HG02885 (cell line): Measurements from ENCODE around the gene AOC2.

Source experiments
- ATAC-seq: cut with Tn5 transposase; IDR thresholded peaks from one replicate; pipeline ENCODE4 v1.9.1; 2021; ENCODE audit warnings: mild to moderate bottlenecking; ENCODE audit not compliant: unreplicated experiment, poor library complexity

Gene AOC2

DNA sequence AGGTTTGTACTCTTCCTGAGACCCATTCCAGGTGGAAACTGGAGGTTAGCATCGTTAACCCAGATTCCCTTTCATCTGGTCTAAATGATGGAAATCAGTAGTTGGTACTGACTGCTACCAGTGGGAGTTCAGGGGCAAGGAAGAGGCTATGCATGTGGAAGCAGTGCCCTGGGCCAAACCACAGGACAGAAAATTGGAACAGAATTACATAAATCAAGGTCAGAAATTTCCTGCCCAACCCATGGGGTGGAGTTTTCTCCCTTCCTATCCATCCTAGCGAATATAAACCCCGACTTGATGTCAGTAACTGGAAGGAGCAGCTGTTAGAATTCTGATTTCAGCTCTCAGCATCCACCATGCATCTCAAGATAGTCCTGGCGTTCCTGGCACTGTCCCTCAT is at the start of gene AOC2:
TSS of gene AOC2 (plus strand) at position 310 of the 400 bp plus-strand sequence. CDS start at position 357, 47 bp downstream.
- no peak for ATAC-seq

DNA sequence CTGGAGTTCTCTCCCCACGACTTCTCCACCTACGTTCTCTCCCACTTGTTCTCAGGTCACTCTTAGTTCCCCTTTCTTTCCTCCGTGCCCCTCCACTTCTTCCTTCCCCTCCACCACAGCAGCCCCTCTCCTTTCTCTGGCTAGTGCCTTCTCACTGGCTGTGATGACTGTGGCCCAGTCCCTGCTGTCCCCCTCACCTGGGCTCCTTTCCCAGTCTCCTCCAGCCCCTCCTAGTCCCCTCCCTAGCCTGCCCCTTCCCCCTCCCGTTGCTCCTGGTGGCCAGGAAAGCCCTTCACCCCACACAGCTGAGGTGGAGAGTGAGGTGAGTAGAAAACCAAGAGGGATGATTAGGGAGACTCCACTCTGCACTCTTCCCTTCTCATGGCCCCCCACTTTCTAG is 49.3 kb upstream of the AOC2 start:
- no peak for ATAC-seq

GRCh38 chr17:42795465-42795864 is 48.9 kb upstream of the AOC2 start:
- no peak for ATAC-seq

GRCh38 chr17:42796066-42796758 is 48.2 kb upstream of the AOC2 start:
- no peak for ATAC-seq

DNA sequence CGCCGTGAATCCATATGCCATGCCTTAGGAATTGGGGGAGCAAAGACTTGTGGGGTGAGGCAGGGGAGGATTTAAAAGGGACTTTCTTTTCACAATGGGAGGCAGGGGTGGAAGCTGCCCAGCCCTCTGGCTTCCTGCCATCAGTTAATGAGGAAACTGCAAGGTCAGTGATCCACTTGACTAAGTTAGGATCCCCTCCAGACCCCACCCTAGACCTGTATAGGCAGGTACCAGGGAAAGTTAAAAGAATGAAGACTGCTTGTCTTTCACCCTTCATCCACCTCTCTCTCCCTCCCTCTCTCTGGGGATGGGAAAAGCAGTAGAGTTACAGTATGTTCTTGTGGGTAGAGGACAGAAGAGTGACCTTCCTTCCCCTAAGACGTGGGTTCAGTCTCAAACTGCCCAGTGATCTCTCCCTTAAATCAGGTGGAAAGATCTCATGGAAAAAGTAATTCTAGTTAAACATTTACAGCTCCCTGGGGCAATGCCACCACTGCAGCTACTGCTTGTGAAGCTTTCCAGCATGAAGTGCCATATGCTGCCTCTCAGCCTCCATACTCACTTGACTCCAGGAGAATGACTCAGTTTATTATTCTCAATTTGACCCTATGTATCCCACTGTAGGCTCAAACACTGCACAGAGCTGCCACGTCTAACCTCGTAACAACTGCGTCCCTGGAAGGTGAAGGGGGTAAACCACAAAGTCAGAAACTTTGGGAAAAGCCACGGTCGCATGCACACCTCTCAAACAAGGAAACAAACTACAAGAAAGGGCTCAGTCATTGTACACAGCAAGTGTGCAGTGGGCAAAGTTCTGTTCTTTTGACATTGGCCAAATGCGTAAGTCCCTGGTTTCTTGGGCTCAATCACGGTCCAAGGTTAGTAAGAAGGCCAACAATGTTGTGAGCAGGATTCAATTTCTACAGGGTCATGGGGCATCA is 47.0 kb upstream of the AOC2 start:
- no peak for ATAC-seq

DNA sequence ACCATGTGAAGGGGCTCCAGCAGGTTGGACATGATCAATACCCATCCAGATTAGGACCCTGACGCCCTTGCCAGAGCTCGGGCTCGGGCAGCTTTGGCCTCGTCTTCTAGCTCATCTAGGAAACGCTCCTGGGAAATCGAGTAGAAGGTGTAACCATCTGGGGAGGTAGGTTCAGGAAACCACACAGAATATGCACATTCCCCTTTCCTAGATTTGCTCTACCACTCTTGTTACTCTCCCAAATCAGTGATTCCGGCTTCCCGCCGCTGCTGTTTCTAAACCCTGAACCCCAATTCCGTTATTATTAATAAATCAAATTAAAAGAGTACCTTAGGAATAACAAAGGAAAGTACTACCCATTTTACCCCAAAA is 46.4 kb upstream of the AOC2 start:
- ATAC-seq, result no peak

GRCh38 chr17:42798383-42799380 is 45.7 kb upstream of the AOC2 start, which contains the start of the genes CNTD1 and COA3:
TSS of gene CNTD1 (plus strand) at chr17:42798861. CDS start at chr17:42799068, 207 bp downstream.
TSS of gene COA3 (minus strand) at chr17:42798704. CDS start at chr17:42798681, 23 bp downstream.
- peak; percentile 85 for ATAC-seq

- no peak for ATAC-seq
These were observed 41.1 kb upstream of the AOC2 start for GRCh38 chr17:42803074-42803883.

DNA sequence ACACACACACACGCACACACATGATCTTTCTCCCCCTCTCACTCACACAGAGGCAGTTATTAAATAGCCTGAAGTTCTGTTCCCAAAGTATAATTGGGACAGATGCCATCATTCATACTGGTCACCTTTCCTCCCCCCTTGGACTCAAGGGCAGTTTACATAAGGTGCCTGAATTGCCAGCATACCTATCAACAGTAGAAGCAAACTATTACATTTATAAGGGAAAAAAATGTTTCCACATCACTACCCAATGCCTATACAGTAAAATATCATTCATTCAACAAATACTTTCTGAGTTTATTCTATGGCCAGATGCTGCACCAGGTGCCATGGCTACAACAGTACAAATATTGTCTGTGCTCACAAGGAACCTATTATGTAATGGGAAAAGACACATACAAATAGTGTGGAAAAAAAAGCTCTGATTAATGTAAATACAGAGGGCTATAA is 39.4 kb upstream of the AOC2 start:
- ATAC-seq, result no peak

DNA sequence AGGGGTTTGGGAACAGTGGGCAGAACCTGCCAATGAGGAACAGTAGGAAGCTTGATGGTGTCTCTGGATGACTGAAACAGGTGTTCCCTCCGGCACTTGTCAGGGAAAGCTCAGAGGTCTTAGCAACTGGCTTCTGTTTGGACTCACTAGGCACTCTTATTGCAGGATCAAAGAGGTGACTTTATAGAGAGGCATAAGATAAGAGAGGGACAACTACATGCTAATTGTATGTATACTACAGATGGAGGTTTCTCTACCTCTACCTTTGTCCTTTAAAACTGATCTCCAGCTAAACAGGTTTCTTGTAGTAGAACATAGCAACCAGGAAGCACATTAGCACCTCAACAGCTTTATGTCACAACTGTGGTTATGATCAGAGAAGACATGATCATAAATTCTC is 38.1 kb upstream of the AOC2 start:
- no peak for ATAC-seq

- no peak for ATAC-seq
These were observed 35.1 kb upstream of the AOC2 start for GRCh38 chr17:42809250-42809649.

DNA sequence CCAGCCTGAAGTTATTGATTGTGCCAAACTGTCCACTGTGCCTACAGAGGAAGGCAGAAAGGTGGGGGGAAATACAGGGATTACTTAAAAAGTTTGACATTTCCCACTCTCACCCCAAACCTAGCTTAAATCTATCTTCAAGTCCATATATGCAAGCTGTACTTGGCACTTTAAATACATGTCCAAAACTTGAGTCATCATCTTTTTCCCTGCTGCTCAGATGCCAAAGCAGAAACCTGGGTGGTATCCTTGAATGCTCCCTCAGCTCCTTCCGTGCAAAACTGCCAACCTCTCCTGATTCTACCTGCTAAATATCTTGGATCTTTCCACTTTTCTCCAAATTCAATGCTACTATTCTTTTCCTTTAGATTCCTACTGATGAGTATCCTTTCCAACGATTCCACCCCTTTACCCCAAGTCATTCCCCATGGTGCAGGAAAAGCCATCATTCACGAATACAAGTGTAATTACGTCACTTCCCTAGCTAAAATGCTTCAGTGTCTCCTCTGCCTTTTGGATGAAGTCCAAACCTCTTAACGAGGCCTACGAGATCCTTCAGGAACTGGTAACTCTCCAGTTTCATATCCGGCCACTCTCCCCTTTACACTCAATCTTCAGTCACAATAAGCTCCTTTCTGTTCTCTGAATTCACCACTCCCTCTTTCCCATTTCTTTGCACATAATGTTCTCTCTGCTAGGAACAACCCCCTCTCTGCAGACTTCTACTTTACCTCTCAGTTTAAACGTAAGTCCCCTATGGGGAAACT is 29.6 kb upstream of the AOC2 start:
- ATAC-seq, result no peak

DNA sequence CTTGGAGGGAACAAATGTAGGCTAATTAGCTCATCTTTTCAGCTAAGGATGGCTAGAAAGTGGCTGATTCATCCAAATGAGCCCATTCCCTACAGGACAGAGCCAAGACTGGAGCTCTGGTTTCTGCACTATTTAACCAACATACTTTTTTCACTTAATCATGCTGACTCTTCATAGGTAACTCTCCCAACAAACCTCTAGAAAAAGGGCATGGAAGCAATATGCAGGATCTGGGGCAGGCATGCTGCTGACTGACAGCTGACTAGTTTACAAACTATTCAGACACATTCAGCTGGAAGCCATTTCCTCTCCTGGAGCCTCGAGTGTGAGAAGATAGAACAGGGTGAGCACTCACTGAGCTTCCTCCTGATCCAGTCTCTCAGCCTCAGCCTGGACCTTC is 26.5 kb upstream of the AOC2 start:
- no peak for ATAC-seq

DNA sequence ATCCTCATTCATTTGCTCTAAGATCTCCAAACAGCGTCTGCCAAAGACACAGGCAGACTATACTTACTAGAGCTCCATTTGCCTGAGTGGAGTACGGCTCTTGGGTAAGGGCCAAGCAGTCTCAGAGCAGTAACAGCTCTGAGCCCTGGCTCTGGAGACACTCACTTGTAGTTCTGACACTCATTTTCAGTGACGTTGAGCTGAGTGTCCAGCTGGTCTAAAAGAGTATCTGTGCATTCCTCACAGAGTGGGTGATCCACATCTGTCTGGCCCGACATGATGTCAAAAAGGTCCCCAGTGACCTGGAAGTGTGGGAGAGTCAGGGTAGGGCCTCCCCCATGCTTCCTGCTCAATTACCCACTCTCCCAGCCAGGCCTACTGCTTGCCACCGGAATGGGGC is 26.0 kb upstream of the AOC2 start:
- ATAC-seq, result no peak

GRCh38 chr17:42819939-42820535 is 24.3 kb upstream of the AOC2 start:
- no peak for ATAC-seq

- ATAC-seq, result no peak
These were observed 23.2 kb upstream of the AOC2 start for GRCh38 chr17:42821176-42821575.

DNA sequence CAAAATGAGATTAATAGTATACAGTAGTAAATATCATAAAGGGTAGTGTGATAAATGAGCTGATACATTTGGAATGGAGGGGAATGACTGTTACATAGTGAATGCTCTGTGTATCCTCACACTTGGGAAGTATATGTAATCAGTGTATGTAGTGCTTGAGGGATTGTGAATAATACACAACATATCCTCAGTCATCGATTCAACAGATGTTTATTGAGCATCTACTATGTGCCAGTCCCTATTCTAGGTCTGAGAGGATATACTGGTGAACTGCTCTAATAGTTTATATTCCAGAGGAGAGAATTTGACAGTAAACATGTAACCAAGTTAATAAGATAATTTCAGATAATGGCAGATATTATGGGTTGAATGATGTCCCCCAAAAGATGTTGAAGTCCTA is 16.9 kb upstream of the AOC2 start:
- ATAC-seq, result no peak

DNA sequence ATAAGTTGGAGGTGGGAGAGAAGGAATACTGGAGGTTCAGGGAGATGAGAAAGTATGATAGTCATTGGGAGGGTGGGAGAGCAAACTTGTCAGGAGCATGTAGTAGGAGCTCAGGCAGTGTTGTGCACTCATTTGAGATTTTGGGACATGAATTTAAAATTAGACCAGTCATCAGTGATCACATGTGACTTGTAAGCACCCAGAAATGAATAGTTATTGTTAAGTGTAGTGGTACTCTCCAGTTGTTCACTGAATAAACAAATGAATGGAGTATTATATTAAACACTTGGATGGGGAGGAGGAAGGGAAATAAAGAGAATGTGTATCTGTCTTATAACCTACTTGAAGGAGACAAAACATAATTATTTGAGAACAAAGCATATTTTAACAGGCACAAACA is 13.4 kb upstream of the AOC2 start:
- no peak for ATAC-seq
